Fibroblast of pulmonary artery (primary cell): Measurements from ENCODE around the gene LEFTY1.

ENCODE experiments used
- DNase-seq: peaks from one replicate; pipeline ENCODE4 v3.0.0-alpha.2; 2010; ENCODE audit warnings: low read depth
- H3K4me3 ChIP-seq: replicated peaks from 2 replicates; pipeline ENCODE4 v1.5.1; 2011; ENCODE audit warnings: low read depth, mild to moderate bottlenecking, control low read depth, low read length, moderate library complexity
- TF ChIP-seq, protein P1 (sequence below): IDR thresholded peaks from 2 replicates; pipeline ENCODE4 v1.5.1; 2011; ENCODE audit warnings: mild to moderate bottlenecking, control low read depth, low read length, inconsistent platforms; ENCODE audit errors: missing control alignments

Gene LEFTY1

DNA sequence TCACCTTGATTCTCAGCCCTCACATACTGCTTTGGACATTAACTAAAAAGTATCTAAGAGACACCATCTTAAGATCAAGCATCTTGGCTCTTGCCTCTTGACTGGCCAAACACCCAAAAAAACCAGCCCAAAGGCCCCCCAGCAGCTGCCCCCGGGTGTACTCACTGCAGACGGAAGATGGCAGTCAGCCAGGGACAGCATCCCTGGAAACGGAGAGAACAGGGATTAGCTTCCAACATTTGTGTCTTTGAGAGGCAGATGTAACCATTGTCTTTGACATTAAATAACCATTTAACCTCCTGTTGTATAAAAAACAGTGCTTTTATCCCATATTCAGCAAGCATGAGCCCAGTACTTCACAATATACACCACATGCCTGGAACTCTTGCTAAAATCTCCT lies 18.0 kb downstream of the LEFTY1 start:
- DNase-seq = no peak
- TF ChIP-seq, protein P1, sequence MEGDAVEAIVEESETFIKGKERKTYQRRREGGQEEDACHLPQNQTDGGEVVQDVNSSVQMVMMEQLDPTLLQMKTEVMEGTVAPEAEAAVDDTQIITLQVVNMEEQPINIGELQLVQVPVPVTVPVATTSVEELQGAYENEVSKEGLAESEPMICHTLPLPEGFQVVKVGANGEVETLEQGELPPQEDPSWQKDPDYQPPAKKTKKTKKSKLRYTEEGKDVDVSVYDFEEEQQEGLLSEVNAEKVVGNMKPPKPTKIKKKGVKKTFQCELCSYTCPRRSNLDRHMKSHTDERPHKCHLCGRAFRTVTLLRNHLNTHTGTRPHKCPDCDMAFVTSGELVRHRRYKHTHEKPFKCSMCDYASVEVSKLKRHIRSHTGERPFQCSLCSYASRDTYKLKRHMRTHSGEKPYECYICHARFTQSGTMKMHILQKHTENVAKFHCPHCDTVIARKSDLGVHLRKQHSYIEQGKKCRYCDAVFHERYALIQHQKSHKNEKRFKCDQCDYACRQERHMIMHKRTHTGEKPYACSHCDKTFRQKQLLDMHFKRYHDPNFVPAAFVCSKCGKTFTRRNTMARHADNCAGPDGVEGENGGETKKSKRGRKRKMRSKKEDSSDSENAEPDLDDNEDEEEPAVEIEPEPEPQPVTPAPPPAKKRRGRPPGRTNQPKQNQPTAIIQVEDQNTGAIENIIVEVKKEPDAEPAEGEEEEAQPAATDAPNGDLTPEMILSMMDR = no peak
- no peak overlapping the region for H3K4me3 ChIP-seq

DNA sequence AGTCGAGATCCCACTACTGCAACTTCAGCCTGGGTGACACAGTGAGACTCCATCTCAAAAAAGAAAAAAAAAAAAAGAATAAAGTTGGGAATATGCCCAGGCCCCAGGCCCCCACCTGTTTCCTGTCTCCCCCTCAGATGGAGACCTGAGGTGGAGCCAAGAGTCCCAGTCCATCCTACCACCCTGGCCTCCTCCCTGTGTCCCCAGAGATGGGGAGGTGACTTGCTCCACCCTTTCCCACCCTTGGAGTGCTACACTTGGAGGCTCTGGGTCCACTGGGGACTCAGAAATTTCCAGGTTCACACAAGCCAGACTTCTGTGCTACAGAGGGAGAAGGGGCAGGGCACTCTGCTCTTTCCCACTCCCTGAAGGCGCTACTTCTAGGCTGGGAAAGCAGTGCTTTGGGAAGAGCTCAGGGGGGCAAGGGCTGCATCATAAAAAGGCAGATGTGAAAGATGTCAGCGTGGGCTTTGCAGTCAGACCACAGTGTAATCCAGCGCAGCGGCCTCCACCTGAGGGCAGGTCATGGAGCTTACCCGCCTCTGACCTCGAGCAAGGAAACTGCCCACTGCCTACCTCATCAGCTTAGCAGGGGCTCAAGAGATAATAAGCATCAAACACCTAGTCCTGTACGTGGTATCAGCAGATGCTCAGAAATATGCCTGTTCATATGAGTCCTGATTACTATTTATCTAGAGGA lies 20.2 kb downstream of the LEFTY1 start:
- no peak for DNase-seq
- TF ChIP-seq, protein P1 = no peak
- H3K4me3 ChIP-seq = no peak overlapping the region

GRCh38 chr1:225866981-225867380 lies 22.0 kb downstream of the LEFTY1 start:
- DNase-seq = no peak
- TF ChIP-seq, protein P1 = no peak
- H3K4me3 ChIP-seq = no peak overlapping the region

- TF ChIP-seq, protein P1 = no peak
- DNase-seq = peak; percentile 87
- H3K4me3 ChIP-seq = no peak overlapping the region
Observed at GRCh38 chr1:225866061-225866837, 22.7 kb downstream of the LEFTY1 start.

DNA sequence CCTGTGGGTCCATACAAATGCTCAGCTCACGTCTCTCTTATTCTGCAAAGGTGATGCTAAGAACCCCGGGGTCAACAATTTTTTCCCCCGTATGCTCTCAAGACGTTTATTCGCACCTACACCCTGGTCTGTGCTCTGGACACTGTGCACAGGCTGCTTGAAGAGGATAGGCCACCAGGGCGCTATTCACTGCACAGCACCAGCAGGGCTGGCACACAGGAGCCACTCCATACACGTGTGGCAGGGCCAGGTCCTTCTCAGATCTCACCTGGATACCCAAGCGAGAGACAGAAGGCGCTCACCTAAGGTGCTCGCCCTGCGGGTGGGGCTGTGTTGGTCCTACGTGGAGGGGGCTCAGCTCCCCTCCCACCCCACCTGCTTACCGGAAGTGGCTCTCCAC lies 23.4 kb downstream of the LEFTY1 start:
- no peak for DNase-seq
- H3K4me3 ChIP-seq = no peak overlapping the region
- TF ChIP-seq, protein P1 = no peak

DNA sequence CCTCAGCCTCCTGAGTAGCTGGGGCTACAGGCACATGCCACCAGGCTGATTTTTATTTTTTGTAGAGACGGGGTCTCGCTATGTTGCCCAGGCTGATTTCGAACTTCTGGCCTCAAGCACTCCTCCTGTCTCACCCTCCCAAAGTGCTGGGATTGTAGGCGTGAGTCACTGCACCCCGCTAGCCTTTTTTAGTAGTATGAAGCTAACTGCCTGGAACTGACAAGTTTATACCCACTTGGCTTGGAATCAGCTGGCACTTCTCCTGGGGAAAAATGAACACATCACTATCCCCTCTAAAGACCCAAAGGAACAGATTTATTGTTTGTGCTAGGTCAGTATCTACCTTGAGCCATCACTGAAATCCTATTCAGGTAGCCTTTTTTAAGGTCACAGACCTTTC lies 25.8 kb downstream of the LEFTY1 start:
- TF ChIP-seq, protein P1 = no peak
- H3K4me3 ChIP-seq = no peak overlapping the region
- peak; percentile 18 for DNase-seq
